Mucosa of rectum (tissue), 2 donors: ENCODE results near the gene MANSC4.

Source experiments
- H3K27ac ChIP-seq, 2 donors: one replicate each; pipeline ENCODE4 v1.7.0; 2013; ENCODE audit warnings: inconsistent platforms in 2 of 2, low read depth in 2 of 2, low read length in 2 of 2
- H3K27me3 ChIP-seq, 2 donors: one replicate each; pipeline ENCODE4 v1.7.0; 2013; ENCODE audit warnings: low read length in 2 of 2; ENCODE audit not compliant: control insufficient read depth in 2 of 2, insufficient read depth in 2 of 2
- H3K36me3 ChIP-seq, 2 donors: one replicate each; pipeline ENCODE4 v1.7.0; 2013; ENCODE audit warnings: low read length in 2 of 2; ENCODE audit not compliant: control insufficient read depth in 2 of 2, insufficient read depth in 2 of 2
- H3K4me1 ChIP-seq, 2 donors: one replicate each; pipeline ENCODE4 v1.7.0; 2013; ENCODE audit warnings: low read length in 2 of 2, mild to moderate bottlenecking in 1 of 2; ENCODE audit not compliant: control insufficient read depth in 2 of 2, insufficient read depth in 2 of 2
- H3K4me3 ChIP-seq, 2 donors: one replicate each; pipeline ENCODE4 v1.7.0; 2013; ENCODE audit warnings: low read length in 2 of 2
- H3K9ac ChIP-seq, 2 donors: one replicate each; pipeline ENCODE4 v1.7.0; 2013; ENCODE audit warnings: low read length in 2 of 2, low read depth in 1 of 2, mild to moderate bottlenecking in 1 of 2
- H3K9me3 ChIP-seq, 2 donors: one replicate each; pipeline ENCODE4 v1.7.0; 2013; ENCODE audit warnings: low read length in 2 of 2; ENCODE audit not compliant: control insufficient read depth in 2 of 2
- donor health status: healthy.
- donor health status: Normal muscosa, but diverticular disease.

Gene MANSC4

GRCh38 chr12:27802511-27802910, 22.5 kb upstream of the MANSC4 start:
- no peak overlapping the region for H3K27ac ChIP-seq
- no peak overlapping the region for H3K4me3 ChIP-seq
- peaks cover 11 to 16% of the 10 kb centered on the region in 2 donors for H3K36me3 ChIP-seq
- H3K9ac ChIP-seq: no peak overlapping the region
- H3K4me1 ChIP-seq: no peaks in the 10 kb centered on the region
- H3K27me3 ChIP-seq: no peaks in the 10 kb centered on the region
- H3K9me3 ChIP-seq: no peaks in the 10 kb centered on the region

GRCh38 chr12:27801630-27802029, 21.6 kb upstream of the MANSC4 start:
- no peaks in the 10 kb centered on the region for H3K4me1 ChIP-seq
- H3K9me3 ChIP-seq: no peaks in the 10 kb centered on the region
- H3K27me3 ChIP-seq: no peaks in the 10 kb centered on the region
- H3K36me3 ChIP-seq: peaks cover 20 to 23% of the 10 kb centered on the region in 2 donors
- H3K27ac ChIP-seq: no peak overlapping the region
- H3K9ac ChIP-seq: no peak overlapping the region
- H3K4me3 ChIP-seq: no peak overlapping the region

- Histone ChIP-seq H3K9ac (no peak overlapping the region), H3K36me3 (peaks cover 23 to 26% of the 10 kb centered on the region in 2 donors), H3K27ac (no peak overlapping the region)
These were observed 20.8 kb upstream of the MANSC4 start for GRCh38 chr12:27800819-27801218.

GRCh38 chr12:27797301-27798025, 17.4 kb upstream of the MANSC4 start:
- no peak overlapping the region for H3K9ac ChIP-seq
- H3K27me3 ChIP-seq: no peaks in the 10 kb centered on the region
- no peaks in the 10 kb centered on the region for H3K4me1 ChIP-seq
- no peak overlapping the region for H3K27ac ChIP-seq
- H3K36me3 ChIP-seq: peaks cover 35 to 37% of the 10 kb centered on the region in 2 donors
- H3K9me3 ChIP-seq: no peaks in the 10 kb centered on the region
- no peak overlapping the region for H3K4me3 ChIP-seq

More at GRCh38 chr12:27800819-27801218, 20.8 kb upstream of the MANSC4 start:
- no peaks in the 10 kb centered on the region for H3K27me3 ChIP-seq
- no peak overlapping the region for H3K4me3 ChIP-seq
- H3K9me3 ChIP-seq: no peaks in the 10 kb centered on the region
- H3K4me1 ChIP-seq: no peaks in the 10 kb centered on the region

- H3K36me3 ChIP-seq: peaks cover 40 to 48% of the 10 kb centered on the region in 2 donors
- H3K4me3 ChIP-seq: no peak overlapping the region
- no peaks in the 10 kb centered on the region for H3K27me3 ChIP-seq
- H3K9me3 ChIP-seq: no peaks in the 10 kb centered on the region
- H3K9ac ChIP-seq: no peak overlapping the region
- no peak overlapping the region for H3K27ac ChIP-seq
- H3K4me1 ChIP-seq: no peaks in the 10 kb centered on the region
These were observed 16.1 kb upstream of the MANSC4 start for GRCh38 chr12:27796128-27796527.

- no peak overlapping the region for H3K9ac ChIP-seq
- H3K36me3 ChIP-seq: peaks cover 40 to 50% of the 10 kb centered on the region in 2 donors
- no peaks in the 10 kb centered on the region for H3K27me3 ChIP-seq
- no peaks in the 10 kb centered on the region for H3K9me3 ChIP-seq
- H3K4me3 ChIP-seq: no peak overlapping the region
- H3K4me1 ChIP-seq: no peaks in the 10 kb centered on the region
- H3K27ac ChIP-seq: no peak overlapping the region
These were observed 15.0 kb upstream of the MANSC4 start for GRCh38 chr12:27794818-27795584.

GRCh38 chr12:27790179-27790578, 10.1 kb upstream of the MANSC4 start:
- Histone ChIP-seq H3K36me3 (peaks cover 15 to 25% of the 10 kb centered on the region in 2 donors), H3K9ac (no peak overlapping the region), H3K27ac (no peak overlapping the region), H3K9me3 (no peaks in the 10 kb centered on the region), H3K27me3 (no peaks in the 10 kb centered on the region), H3K4me3 (no peak overlapping the region), H3K4me1 (no peaks in the 10 kb centered on the region)

- H3K27ac ChIP-seq: no peak overlapping the region
- H3K36me3 ChIP-seq: peaks cover 8 to 13% of the 10 kb centered on the region in 2 donors
- no peak overlapping the region for H3K4me3 ChIP-seq
- no peak overlapping the region for H3K9ac ChIP-seq
- no peaks in the 10 kb centered on the region for H3K9me3 ChIP-seq
- no peaks in the 10 kb centered on the region for H3K4me1 ChIP-seq
- H3K27me3 ChIP-seq: no peaks in the 10 kb centered on the region
These were observed 7.5 kb upstream of the MANSC4 start for GRCh38 chr12:27787559-27787958.

GRCh38 chr12:27785882-27786570, 6.0 kb upstream of the MANSC4 start:
- peaks cover 2 to 3% of the 10 kb centered on the region in 2 donors for H3K4me1 ChIP-seq

GRCh38 chr12:27782481-27782880, 2.4 kb upstream of the MANSC4 start:
- Histone ChIP-seq H3K4me3 (peak overlapping the region in 1 of 2 donors; percentile 22), H3K4me1 (peaks cover 8 to 11% of the 10 kb centered on the region in 2 donors), H3K27ac (no peak overlapping the region)

More at GRCh38 chr12:27785882-27786570, 6.0 kb upstream of the MANSC4 start:
- H3K9me3 ChIP-seq: no peaks in the 10 kb centered on the region
- no peak overlapping the region for H3K4me3 ChIP-seq
- no peaks in the 10 kb centered on the region for H3K27me3 ChIP-seq
- no peak overlapping the region for H3K9ac ChIP-seq
- H3K36me3 ChIP-seq: peaks cover under 1 to 3% of the 10 kb centered on the region in 2 donors
- no peak overlapping the region for H3K27ac ChIP-seq

More at GRCh38 chr12:27782481-27782880, 2.4 kb upstream of the MANSC4 start:
- Histone ChIP-seq H3K27me3 (no peaks in the 10 kb centered on the region), H3K36me3 (peaks cover 0 to 3% of the 10 kb centered on the region in 2 donors), H3K9me3 (no peaks in the 10 kb centered on the region), H3K9ac (no peak overlapping the region)
